Renal cortex interstitium (tissue), 11 donors: ENCODE data around the gene ANXA9. TPM values are rescaled to one million over a fixed set of nuclear protein-coding genes. Genes with fewer than 3 reads are reported as not detected.
A peak's percentile ranks its signal among the peaks of the same experiment; 100 is the strongest.

ENCODE experiments used
- DNase-seq, 11 donors: peaks; one replicate each; pipeline ENCODE4 v3.0.0-alpha.2; 2013; ENCODE audit warnings: low read depth in 9 of 11, low spot score in 4 of 11; ENCODE audit errors: extremely low read depth in 1 of 11
- polyA plus RNA-seq, 3 donors: library from polyadenylated mRNA; unstranded; fragments of 120-200 nt; gene quantifications; one replicate each; pipeline ENCODE4 v1.2.1, GENCODE V29; 2013; ENCODE audit not compliant: insufficient read length in 3 of 3

The ANXA9 gene
- polyA plus RNA-seq, 3 donors: 14.3 to 18.9 (median 14.6) TPM

- no peak for DNase-seq
These were observed 17.1 kb downstream of the ANXA9 start for GRCh38 chr1:150999051-150999674.

GRCh38 chr1:150999926-151000325 is 17.8 kb downstream of the ANXA9 start:
- DNase-seq: no peak

GRCh38 chr1:151000408-151000807 is 18.3 kb downstream of the ANXA9 start:
- no peak for DNase-seq

- DNase-seq: no peak
These were observed 19.5 kb downstream of the ANXA9 start for GRCh38 chr1:151001602-151002001.

GRCh38 chr1:151002051-151002450 is 20.0 kb downstream of the ANXA9 start:
- DNase-seq: no peak

GRCh38 chr1:151002611-151003010 is 20.5 kb downstream of the ANXA9 start:
- DNase-seq: no peak

GRCh38 chr1:151003180-151003579 is 21.1 kb downstream of the ANXA9 start:
- DNase-seq: no peak

GRCh38 chr1:151005729-151006319 is 23.7 kb downstream of the ANXA9 start:
- DNase-seq: no peak

GRCh38 chr1:151006327-151007052 is 24.4 kb downstream of the ANXA9 start, which contains the start of gene MINDY1:
TSS of gene MINDY1 (minus strand) at chr1:151006902. CDS start at chr1:151002617, 4,285 bp downstream.
- DNase-seq: peak in 9 of 11 donors; percentile 66 to 86 (median 78)

- no peak for DNase-seq
These were observed 25.8 kb downstream of the ANXA9 start for GRCh38 chr1:151007853-151008243.

GRCh38 chr1:151008244-151009205 is 26.4 kb downstream of the ANXA9 start, which contains the start of gene PRUNE1:
TSS of gene PRUNE1 (plus strand) at chr1:151008449. CDS start at chr1:151008633, 184 bp downstream.
- DNase-seq: peak; percentile 90 to 98 (median 95)

GRCh38 chr1:151009206-151009587 is 27.1 kb downstream of the ANXA9 start:
- DNase-seq: no peak

GRCh38 chr1:151009674-151010345 is 27.7 kb downstream of the ANXA9 start:
- DNase-seq: no peak

- DNase-seq: no peak
These were observed 28.2 kb downstream of the ANXA9 start for GRCh38 chr1:151010346-151010726.

GRCh38 chr1:151011154-151011850 is 29.2 kb downstream of the ANXA9 start:
- DNase-seq: no peak

- no peak for DNase-seq
These were observed 30.8 kb downstream of the ANXA9 start for GRCh38 chr1:151012684-151013471.

GRCh38 chr1:151013518-151013917 is 31.4 kb downstream of the ANXA9 start:
- DNase-seq: peak in 7 of 11 donors; percentile 45 to 85 (median 73)
